Measurements from ENCODE around the gene CEP68.

CEP68 gene

GRCh38 chr2:65107530-65107929 is 51.3 kb downstream of the CEP68 start:
- no peak for DNase-seq (ENCODE audit: low read depth)
- no peak overlapping the region for H3K4me3 ChIP-seq (ENCODE audit: low read length)
- TF ChIP-seq CTCF (conservative IDR thresholded peaks at IDR 0.05; ENCODE audit: low read length), result no peak

GRCh38 chr2:65108780-65109179 is 52.6 kb downstream of the CEP68 start:
- no peak overlapping the region for H3K4me3 ChIP-seq (ENCODE audit: low read length)
- DNase-seq (ENCODE audit: low read depth), result no peak
- no peak for TF ChIP-seq CTCF (conservative IDR thresholded peaks at IDR 0.05; ENCODE audit: low read length)

- DNase-seq (ENCODE audit: low read depth), result no peak
- H3K4me3 ChIP-seq (ENCODE audit: low read length), result no peak overlapping the region
- no peak for TF ChIP-seq CTCF (conservative IDR thresholded peaks at IDR 0.05; ENCODE audit: low read length)
Measured at GRCh38 chr2:65112633-65113032, 56.4 kb downstream of the CEP68 start.

- TF ChIP-seq CTCF (conservative IDR thresholded peaks at IDR 0.05; ENCODE audit: low read length), result no peak
- DNase-seq (ENCODE audit: low read depth), result no peak
- H3K4me3 ChIP-seq (ENCODE audit: low read length), result no peak overlapping the region
Measured at GRCh38 chr2:65113229-65113628, 57.0 kb downstream of the CEP68 start.

- no peak overlapping the region for H3K4me3 ChIP-seq (ENCODE audit: low read length)
- no peak for TF ChIP-seq CTCF (conservative IDR thresholded peaks at IDR 0.05; ENCODE audit: low read length)
- no peak for DNase-seq (ENCODE audit: low read depth)
Measured at GRCh38 chr2:65113816-65114215, 57.6 kb downstream of the CEP68 start.

- TF ChIP-seq CTCF (conservative IDR thresholded peaks at IDR 0.05; ENCODE audit: low read length), result no peak
- DNase-seq (ENCODE audit: low read depth), result no peak
- no peak overlapping the region for H3K4me3 ChIP-seq (ENCODE audit: low read length)
Measured at GRCh38 chr2:65114921-65115320, 58.7 kb downstream of the CEP68 start.

GRCh38 chr2:65116645-65117044 is 60.4 kb downstream of the CEP68 start:
- no peak for DNase-seq (ENCODE audit: low read depth)
- no peak overlapping the region for H3K4me3 ChIP-seq (ENCODE audit: low read length)
- TF ChIP-seq CTCF (conservative IDR thresholded peaks at IDR 0.05; ENCODE audit: low read length), result no peak

All from AG10803 (cell line).